Limb (tissue), 2 donors: Measurements from ENCODE around the gene WTAP.
"Not testable (repeated sequence)": the region's sequence is repeated elsewhere in the genome, so short reads cannot be mapped to it uniquely, and the experiment has no call there.

Experiments
- DNase-seq, 2 donors: peaks; one replicate each; pipeline ENCODE4 v3.0.0-alpha.2; 2016; ENCODE audit errors: extremely low spot score in 2 of 2

The WTAP gene

GRCh38 chr6:159729598-159730331, 2.5 kb downstream of the WTAP start:
- no peak for DNase-seq

DNA sequence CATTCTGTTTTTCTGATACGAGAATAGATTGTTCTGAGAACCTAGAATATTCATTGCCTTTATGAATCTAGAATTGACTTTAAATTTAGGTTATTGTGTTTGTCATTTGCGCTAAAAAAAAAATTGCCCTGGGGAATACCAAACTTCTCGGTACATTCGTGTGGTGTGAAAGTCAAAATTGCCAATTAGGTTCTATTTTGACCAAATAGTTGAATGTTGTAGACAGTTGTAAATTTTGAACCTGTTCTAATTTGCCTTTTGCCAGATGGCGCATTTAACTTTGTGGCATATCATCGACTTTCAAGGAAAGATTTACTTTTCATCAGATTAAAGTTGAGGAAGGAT, 3.0 kb downstream of the WTAP start:
- DNase-seq: no peak

DNA sequence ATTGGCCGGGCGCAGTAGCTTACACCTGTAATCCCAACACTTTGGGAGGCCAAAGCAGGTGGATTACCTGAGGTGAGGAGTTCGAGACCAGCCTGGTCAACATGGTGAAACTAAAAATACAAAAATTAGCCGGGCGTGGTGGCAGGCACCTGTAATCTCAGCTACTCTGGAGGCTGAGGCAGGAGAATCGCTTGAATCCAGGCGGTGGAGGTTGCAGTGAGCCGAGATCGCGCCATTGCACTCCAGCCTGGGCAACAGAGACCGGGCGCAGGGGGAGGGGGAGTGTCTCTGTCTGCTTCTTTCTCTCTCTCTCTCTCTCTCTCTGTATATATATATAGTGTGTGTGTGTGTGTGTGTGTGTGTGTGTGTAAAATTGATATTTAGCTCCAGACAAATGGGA, 5.2 kb downstream of the WTAP start:
- DNase-seq: not testable (repeated sequence)

- DNase-seq: not testable (repeated sequence)
These were observed 6.1 kb downstream of the WTAP start for GRCh38 chr6:159733395-159733794.

- no peak for DNase-seq
These were observed 9.6 kb downstream of the WTAP start for GRCh38 chr6:159736908-159737307.

- no peak for DNase-seq
These were observed 12.0 kb downstream of the WTAP start for GRCh38 chr6:159739341-159739740.

GRCh38 chr6:159742165-159742564, 14.9 kb downstream of the WTAP start:
- no peak for DNase-seq

DNA sequence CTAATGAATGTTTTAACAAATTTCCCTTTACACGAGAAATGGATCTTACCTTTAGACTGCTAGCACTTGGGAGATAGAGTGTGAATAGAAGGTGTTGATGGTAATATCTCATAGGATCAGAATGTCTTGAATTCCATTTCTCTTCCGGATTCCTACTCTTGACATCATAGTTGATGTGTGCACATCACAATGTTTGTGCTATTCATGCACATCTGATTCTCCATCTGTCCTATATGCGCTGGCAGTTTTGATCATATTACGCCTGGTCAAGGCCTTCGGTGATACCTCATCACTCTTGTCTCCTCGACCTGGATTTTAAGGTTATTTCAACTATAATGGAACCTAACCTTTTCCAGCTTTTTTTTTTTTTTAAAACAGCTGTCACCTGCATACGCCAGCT, 17.8 kb downstream of the WTAP start:
- no peak for DNase-seq

GRCh38 chr6:159746759-159747158, 19.5 kb downstream of the WTAP start:
- DNase-seq: no peak

DNA sequence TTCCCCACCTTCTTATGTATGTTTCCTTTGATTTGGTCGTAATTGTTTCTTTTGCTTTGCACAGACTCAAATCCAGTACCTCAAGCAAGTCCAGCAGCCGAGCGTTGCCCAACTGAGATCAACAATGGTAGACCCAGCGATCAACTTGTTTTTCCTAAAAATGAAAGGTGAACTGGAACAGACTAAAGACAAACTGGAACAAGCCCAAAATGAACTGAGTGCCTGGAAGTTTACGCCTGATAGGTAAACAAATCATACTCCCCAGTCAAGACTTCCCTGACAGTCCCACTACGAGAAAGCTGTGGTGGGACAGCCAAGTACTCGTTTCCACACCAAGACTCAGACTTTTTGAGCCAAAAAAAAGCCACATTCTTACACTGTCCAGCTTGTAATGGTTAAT, 20.8 kb downstream of the WTAP start:
- not testable (repeated sequence) for DNase-seq

GRCh38 chr6:159751448-159751847, 24.1 kb downstream of the WTAP start:
- DNase-seq: no peak

- DNase-seq: no peak
These were observed 26.0 kb downstream of the WTAP start for GRCh38 chr6:159753081-159753872.

- no peak for DNase-seq
These were observed 27.1 kb downstream of the WTAP start for GRCh38 chr6:159754401-159754800.

GRCh38 chr6:159754959-159755914, 27.9 kb downstream of the WTAP start:
- DNase-seq: no peak

- DNase-seq: no peak
These were observed 29.2 kb downstream of the WTAP start for GRCh38 chr6:159756508-159756907.

DNA sequence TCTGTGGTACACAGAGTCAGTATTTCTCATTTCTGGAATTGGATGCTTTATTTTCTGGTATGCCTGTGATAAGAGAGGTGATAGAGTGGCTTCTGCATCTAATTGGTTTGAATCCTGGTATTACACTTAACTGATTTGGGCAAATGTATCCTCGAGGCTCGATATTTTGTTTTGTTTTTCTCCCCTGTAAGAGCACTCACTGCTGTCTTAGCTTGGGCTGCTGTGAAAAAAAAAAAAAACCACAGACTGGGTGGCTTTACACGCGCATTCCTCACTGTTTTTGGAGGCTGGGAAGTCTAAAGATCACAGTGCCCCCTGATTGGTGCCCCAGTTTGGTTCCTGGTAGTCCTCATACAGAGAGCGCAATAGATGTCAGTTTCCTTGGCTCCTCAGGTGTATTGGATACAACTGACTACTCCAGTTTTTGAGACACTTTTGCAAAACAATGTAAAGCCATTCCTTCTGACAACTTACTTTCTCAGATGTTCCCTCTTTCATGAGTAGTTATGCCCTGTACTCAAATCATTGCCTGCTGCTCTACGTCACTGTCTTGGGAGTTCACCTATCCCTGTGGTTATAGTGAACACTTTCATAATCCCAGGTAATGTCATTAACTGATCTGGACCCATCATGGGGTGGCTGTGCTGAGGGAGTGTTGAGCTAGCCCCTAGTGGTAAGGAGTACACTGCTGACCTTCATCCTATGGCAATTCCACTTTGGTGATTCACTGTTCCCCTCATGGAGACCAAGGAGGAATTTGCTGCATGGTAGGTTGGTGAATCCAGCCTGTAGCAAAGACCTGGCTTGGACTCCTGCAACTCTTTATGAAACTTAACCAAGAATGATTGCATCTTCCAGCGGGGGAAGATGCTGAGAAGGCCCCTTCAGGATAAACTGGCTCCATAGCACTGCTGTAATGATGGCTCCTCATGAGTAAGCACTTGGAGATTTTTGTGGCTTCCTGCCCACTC, 31.0 kb downstream of the WTAP start:
- DNase-seq: no peak

DNA sequence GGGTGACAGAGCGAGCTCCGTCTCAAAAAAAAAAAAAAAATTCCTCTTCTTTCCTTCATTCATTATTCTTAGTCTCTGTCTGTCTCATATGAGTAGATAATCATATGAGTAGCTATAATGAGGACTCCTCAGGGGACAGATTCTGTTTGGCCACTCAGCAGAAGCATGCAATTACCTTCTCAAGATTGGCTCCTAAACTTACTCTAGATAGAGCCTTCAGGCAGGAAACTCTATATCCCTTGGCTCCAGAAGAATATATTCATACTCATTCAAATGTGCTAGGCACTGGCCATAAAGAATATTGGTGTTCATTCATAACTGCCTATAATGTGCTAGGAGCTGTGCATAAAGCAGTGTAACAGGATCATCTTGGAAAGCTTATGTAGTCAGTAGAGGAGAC, 32.3 kb downstream of the WTAP start:
- no peak for DNase-seq

DNA sequence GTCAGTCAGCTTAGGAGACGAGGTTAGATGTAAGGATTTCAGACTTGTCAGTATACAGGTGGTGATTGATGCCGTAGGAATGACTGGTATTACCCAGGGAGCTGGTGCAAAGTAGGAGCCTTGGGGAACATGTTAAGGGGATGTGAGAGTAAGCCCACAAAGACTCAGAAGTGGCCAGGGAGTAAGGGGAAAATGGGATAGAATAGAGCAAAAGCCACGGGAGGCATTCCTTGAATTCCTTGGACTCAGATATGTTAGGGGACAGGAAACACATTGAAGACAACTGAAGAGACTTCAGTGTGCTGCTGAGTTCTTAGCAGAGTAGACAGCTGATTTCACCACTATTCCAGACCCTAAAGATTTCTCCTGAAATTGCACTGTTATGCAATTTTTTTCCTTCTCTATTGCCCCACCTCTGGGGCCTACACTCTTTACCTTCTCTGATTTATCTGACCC, 33.3 kb downstream of the WTAP start:
- no peak for DNase-seq

GRCh38 chr6:159761129-159761872, 34.0 kb downstream of the WTAP start:
- no peak for DNase-seq
